Measurements from ENCODE around the gene DLX1.

DLX1 gene

DNA sequence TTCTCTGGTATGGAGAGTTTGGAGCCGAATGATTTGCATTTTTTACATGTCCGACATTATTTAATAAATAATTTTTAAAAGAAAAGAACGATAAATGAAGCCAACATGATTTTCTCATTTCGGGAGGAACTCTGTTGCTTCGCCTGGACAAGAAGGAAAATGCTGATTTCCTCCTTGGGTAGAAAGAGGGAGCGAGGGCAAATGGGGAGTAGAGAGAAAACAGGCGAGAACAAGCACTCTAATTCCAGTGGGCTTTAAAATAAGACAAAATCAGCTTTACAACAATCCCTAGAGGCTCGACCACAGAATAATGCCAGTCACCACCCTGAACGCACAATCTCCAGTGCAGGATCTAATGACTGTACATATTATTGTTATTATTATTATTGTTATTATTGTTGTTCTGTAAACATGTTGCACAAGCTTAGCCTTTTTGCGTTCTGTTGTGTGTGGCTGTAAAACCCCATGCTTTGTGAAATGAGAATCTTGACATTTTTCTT lies 3.7 kb downstream of the DLX1 start:
- Histone ChIP-seq H3K9me3 (ENCODE audit: insufficient read depth, low read depth, low read length) (no peaks in the 10 kb centered on the region), H3K4me3 (ENCODE audit: low read length) (no peak overlapping the region), H3K4me1 (ENCODE audit: insufficient read depth, low read length) (peaks cover 41% of the 10 kb centered on the region), H3K27ac (ENCODE audit: low read depth, low read length) (no peak overlapping the region), H3K9ac (ENCODE audit: low read depth, low read length) (no peak overlapping the region), H3K36me3 (ENCODE audit: insufficient read depth, low read length) (no peaks in the 10 kb centered on the region), H3K27me3 (ENCODE audit: insufficient read depth, low read length) (peaks cover 100% of the 10 kb centered on the region)
- 8% methylated on average over 7 of the region's 10 CpGs for WGBS

DNA sequence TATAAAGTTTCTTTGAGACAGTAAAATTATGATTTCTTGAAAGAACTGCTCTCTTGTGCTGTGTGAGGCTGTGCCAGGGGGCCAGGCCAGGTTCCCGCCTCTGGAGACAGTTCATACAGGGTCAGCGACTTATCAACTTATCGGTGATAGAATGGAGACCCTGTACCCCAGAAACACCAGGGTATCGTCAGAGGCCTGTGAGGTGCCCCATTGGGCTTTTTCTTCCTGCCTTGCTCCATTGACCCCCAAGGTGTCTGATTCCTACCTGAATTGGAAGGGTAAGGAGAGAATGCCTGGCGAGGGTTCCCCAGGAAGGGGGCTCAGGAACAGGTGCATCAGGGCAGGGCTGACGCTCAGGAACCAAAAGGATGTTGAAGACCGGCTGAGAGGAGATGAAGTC lies 4.3 kb downstream of the DLX1 start:
- Histone ChIP-seq H3K36me3 (ENCODE audit: insufficient read depth, low read length) (no peaks in the 10 kb centered on the region), H3K27me3 (ENCODE audit: insufficient read depth, low read length) (peaks cover 100% of the 10 kb centered on the region), H3K9ac (ENCODE audit: low read depth, low read length) (no peak overlapping the region), H3K4me3 (ENCODE audit: low read length) (no peak overlapping the region), H3K9me3 (ENCODE audit: insufficient read depth, low read depth, low read length) (no peaks in the 10 kb centered on the region), H3K4me1 (ENCODE audit: insufficient read depth, low read length) (peaks cover 39% of the 10 kb centered on the region), H3K27ac (ENCODE audit: low read depth, low read length) (no peak overlapping the region)
- WGBS: 14% methylated on average over 7 of the region's 7 CpGs

DNA sequence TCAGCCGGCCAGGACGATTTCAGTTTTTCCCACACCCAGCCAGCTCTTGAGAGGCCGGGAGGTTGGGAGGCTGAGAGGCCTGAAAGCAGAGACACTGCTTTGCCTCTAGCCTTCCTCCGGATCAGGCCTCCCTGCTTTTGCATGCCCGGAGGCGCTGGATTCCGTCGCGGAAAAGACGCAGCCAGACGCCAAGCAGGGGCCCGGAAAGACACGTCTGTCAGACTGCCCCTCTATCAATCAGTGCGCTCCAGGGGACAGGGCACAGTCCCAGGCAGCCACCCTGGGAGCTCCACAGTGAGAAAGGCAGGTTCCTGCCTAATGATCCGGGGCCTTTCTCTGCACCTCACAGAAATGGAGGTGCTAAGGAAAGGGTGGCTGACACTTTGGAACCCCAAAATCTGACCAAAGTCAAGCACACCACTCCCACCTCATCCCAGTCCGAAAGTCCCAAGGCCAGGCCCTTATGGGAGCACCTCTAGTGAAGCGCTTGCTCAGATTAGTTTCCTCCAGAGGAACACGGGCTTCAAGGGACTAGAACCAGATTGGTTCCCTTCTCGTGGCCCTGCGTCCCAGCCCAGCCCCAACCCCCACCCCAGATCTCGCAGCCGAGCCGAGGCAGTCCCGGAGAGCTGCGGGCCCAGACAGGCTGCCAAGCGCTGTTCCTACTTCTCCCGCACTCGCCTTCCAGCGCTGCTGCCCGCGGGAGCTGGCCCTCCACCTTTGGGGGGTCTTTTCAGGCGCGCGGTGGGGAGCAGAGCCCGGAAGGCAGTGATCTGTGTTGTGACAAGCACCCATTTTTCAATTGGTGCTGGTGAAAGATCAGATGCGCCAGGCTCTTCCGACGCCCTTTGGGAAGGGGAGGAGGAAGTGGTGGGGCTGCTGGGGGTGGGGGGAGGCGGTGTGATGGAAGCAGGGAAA lies 5.0 kb downstream of the DLX1 start:
- Histone ChIP-seq H3K27me3 (ENCODE audit: insufficient read depth, low read length) (peaks cover 100% of the 10 kb centered on the region), H3K4me3 (ENCODE audit: low read length) (no peak overlapping the region), H3K4me1 (ENCODE audit: insufficient read depth, low read length) (peaks cover 39% of the 10 kb centered on the region), H3K9ac (ENCODE audit: low read depth, low read length) (no peak overlapping the region), H3K9me3 (ENCODE audit: insufficient read depth, low read depth, low read length) (no peaks in the 10 kb centered on the region), H3K27ac (ENCODE audit: low read depth, low read length) (no peak overlapping the region), H3K36me3 (ENCODE audit: insufficient read depth, low read length) (no peaks in the 10 kb centered on the region)
- 1% methylated on average over 39 of the region's 39 CpGs for WGBS

DNA sequence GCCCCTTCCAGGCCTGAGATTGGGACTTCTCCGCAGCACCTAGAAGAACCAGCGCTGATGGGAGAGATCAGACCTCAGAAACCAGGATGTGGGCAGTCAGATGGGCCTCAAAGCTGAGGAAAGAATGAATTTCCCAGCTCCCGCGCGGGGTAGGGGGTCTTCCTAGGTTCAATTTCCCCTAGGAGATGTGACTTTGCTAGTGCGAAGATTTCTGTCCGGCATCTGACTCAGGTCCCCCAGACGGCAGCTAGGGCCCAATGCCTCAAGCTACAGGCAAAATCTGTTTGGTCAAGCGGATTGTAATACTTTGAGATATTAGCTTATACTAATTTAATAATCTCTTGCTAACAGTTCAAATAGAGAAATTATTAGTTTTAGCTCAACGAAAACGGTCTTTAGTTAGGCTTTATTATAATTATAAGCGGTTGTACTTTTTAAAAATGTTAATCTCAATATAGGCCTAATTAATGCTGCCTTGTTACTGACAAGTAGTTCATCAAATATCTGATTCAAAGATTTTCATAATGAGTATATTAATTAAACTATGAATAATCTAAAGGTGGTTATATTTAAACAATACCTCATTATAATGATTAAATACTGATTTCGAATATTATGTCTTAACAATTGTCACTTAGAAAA lies 5.8 kb downstream of the DLX1 start:
- 4% methylated on average over 9 of the region's 13 CpGs for WGBS
- Histone ChIP-seq H3K27ac (ENCODE audit: low read depth, low read length) (no peak overlapping the region), H3K4me1 (ENCODE audit: insufficient read depth, low read length) (peaks cover 38% of the 10 kb centered on the region), H3K9ac (ENCODE audit: low read depth, low read length) (no peak overlapping the region), H3K36me3 (ENCODE audit: insufficient read depth, low read length) (no peaks in the 10 kb centered on the region), H3K27me3 (ENCODE audit: insufficient read depth, low read length) (peaks cover 100% of the 10 kb centered on the region), H3K9me3 (ENCODE audit: insufficient read depth, low read depth, low read length) (no peaks in the 10 kb centered on the region), H3K4me3 (ENCODE audit: low read length) (no peak overlapping the region)

DNA sequence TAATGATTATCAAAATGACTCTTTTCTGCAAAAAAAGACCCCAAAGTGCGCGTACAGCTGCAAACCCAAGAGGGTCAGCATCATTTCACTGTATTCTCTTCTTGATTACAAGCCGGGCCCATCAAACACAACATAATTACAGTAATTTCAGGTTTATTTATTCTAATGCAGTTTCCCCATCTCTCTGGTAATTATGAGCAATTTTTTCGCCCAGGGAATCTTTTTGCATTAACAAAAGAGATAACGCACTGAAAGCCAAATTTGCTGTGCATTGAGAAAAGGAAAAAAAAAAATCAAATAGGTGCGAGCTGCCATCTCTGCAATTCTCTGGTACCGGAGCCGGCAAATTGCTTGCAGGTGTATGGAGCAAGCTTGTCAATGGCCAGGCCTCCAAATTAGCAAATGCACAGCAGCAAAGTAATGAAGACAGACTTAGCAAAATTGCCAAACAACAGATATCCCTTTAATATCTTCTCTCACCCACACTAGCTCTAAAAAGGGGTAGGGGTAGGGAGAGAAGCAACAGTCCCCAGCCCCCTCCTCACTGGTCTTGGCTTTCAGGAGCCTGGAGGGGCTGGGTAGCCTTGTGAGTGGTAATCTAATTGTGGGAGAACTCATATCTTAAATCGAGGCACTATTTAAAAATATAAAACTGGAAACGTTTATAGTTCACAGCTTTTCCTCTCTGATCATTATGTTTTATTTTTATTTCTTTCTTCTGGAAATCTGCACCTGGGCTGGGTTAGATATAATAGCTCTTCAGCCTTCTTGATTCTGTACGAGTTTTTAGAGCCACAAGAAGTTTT lies 6.7 kb downstream of the DLX1 start:
- Histone ChIP-seq H3K36me3 (ENCODE audit: insufficient read depth, low read length) (no peaks in the 10 kb centered on the region), H3K9me3 (ENCODE audit: insufficient read depth, low read depth, low read length) (no peaks in the 10 kb centered on the region), H3K4me1 (ENCODE audit: insufficient read depth, low read length) (peaks cover 35% of the 10 kb centered on the region), H3K27me3 (ENCODE audit: insufficient read depth, low read length) (peaks cover 100% of the 10 kb centered on the region), H3K4me3 (ENCODE audit: low read length) (no peak overlapping the region), H3K27ac (ENCODE audit: low read depth, low read length) (no peak overlapping the region), H3K9ac (ENCODE audit: low read depth, low read length) (no peak overlapping the region)
- WGBS: 13% methylated on average over 8 of the region's 11 CpGs

DNA sequence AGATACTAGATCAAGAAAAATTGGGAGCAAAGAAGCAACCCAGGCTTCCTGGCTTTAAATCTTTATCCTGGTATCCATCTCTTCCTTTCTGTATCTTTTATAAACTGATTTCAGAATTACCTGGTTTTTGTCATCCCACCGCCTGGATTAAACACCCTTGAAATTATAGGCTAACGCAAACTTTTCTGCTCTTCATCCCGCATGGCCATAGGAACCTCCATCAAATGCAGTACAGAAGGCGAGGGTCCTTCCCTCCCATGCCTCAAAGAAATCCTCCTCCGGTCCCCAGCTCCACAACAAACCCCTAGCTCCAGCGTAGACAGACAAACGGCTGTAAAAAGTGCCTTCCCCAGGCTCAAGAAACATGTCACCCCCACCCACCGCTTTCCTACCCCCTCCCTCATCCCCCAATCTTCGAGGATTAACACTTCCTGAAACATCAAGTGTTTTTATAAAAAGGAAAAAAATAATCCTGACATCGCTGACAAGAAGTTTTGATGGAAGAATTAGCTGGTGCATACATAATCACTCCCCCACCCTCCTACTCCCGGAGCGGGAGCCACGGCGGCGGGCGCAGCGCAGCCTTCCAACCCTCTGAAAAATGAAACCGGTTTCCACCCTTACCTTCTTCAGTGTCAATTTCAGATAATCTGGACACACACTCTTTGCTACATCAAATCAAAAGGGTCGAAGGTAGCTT lies 7.6 kb downstream of the DLX1 start:
- no peak overlapping the region for H3K9ac ChIP-seq (ENCODE audit: low read depth, low read length)
- peaks cover 35% of the 10 kb centered on the region for H3K4me1 ChIP-seq (ENCODE audit: insufficient read depth, low read length)
- H3K27ac ChIP-seq (ENCODE audit: low read depth, low read length): no peak overlapping the region
- H3K9me3 ChIP-seq (ENCODE audit: insufficient read depth, low read depth, low read length): no peaks in the 10 kb centered on the region
- H3K4me3 ChIP-seq (ENCODE audit: low read length): no peak overlapping the region
- no peaks in the 10 kb centered on the region for H3K36me3 ChIP-seq (ENCODE audit: insufficient read depth, low read length)
- WGBS: 1% methylated on average over 16 of the region's 19 CpGs
- peaks cover 100% of the 10 kb centered on the region for H3K27me3 ChIP-seq (ENCODE audit: insufficient read depth, low read length)

DNA sequence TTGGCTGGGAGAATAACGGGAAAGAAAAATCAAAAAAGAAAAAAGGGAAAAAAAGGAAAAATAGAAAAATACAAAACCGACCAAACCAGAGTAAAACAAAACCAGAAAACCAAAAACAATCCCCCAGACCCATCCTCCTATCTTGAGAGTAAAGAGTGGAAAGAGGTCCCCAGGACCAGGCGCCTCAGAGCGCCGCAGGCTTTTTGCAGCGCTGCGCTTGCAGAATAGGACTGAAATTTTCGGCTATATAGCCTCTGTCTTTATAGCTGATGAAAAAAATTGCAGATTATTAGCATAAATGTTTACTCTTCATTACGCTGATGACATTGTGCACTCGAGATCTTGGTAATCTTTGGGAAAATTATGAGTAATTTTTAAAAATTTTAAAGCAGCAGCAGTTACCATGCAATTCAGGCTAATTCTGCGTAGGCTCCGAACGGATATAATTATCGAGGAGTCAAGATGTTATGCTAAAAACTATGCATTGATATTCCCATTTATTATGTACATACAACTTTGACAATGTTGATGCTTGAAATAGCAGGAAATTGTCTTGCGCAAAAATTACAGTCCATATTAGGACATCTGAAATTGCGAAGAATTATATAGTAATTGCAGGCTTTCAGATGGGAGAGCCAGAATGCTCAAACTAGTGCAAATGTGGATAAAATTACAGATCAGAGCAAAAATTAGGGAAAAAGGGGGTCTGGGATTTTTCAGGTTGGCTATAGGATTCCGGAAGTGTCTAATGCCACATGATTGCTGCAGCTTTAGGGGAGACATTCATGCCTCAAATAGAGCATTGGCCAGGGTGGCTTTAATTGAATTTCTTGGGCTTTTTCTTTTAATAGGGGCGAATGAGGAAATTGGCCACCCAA lies 8.3 kb downstream of the DLX1 start:
- peaks cover 100% of the 10 kb centered on the region for H3K27me3 ChIP-seq (ENCODE audit: insufficient read depth, low read length)
- H3K4me3 ChIP-seq (ENCODE audit: low read length): 0 out of 2 replicates have a peak overlapping the region, but pooled peaks have one; percentile 12
- no peaks in the 10 kb centered on the region for H3K9me3 ChIP-seq (ENCODE audit: insufficient read depth, low read depth, low read length)
- no peak overlapping the region for H3K27ac ChIP-seq (ENCODE audit: low read depth, low read length)
- H3K9ac ChIP-seq (ENCODE audit: low read depth, low read length): no peak overlapping the region
- peaks cover 39% of the 10 kb centered on the region for H3K4me1 ChIP-seq (ENCODE audit: insufficient read depth, low read length)
- 5% methylated on average over 15 of the region's 18 CpGs for WGBS
- no peaks in the 10 kb centered on the region for H3K36me3 ChIP-seq (ENCODE audit: insufficient read depth, low read length)

DNA sequence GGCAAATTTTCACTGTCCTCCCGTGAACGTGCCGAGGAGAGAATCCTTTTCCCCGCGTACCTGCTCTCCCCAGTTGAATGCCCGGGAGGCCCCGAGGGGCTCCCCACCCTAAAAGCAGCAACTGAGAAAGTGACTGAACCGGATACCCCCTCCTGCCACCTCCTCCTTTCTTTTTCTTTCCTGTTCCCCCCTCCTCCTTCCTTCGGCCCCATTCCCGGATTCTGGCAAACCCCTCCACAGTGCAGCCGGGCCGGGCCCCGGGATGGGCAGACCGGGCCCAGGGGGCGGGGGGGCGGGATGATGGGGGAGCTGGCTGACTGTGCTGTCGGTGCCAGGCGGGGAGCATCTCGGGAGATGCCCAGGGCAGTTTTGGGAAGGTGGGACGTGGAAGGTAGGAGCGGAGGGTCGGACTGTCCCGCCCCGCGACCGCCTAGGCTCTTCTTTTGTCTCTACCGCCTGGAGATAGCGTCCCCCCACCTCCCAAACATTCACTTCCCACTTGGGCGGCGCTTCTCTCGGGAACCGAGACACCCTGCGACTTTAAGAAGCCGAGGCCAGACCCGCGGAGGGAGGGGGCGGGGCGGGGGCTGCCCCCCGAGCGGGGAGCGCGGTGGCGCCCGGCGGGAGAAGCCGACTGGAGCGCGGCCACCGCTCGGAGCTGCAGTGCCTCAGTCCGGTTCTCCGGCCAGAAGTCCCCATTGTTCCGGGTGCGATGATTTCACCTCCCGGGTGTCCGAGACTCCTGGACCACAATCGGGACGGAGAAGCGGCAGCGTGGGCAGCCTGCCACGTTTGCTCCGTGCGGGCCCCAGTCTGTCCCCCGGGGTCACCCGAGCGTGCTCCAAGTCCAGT lies 9.2 kb downstream of the DLX1 start:
- WGBS: under 1% methylated on average over 66 of the region's 66 CpGs
- H3K27me3 ChIP-seq (ENCODE audit: insufficient read depth, low read length): peaks cover 100% of the 10 kb centered on the region
- H3K36me3 ChIP-seq (ENCODE audit: insufficient read depth, low read length): no peaks in the 10 kb centered on the region
- H3K27ac ChIP-seq (ENCODE audit: low read depth, low read length): no peak overlapping the region
- H3K9ac ChIP-seq (ENCODE audit: low read depth, low read length): no peak overlapping the region
- peaks cover 41% of the 10 kb centered on the region for H3K4me1 ChIP-seq (ENCODE audit: insufficient read depth, low read length)
- H3K9me3 ChIP-seq (ENCODE audit: insufficient read depth, low read depth, low read length): no peaks in the 10 kb centered on the region
- H3K4me3 ChIP-seq (ENCODE audit: low read length): peak overlapping the region; percentile 50

DNA sequence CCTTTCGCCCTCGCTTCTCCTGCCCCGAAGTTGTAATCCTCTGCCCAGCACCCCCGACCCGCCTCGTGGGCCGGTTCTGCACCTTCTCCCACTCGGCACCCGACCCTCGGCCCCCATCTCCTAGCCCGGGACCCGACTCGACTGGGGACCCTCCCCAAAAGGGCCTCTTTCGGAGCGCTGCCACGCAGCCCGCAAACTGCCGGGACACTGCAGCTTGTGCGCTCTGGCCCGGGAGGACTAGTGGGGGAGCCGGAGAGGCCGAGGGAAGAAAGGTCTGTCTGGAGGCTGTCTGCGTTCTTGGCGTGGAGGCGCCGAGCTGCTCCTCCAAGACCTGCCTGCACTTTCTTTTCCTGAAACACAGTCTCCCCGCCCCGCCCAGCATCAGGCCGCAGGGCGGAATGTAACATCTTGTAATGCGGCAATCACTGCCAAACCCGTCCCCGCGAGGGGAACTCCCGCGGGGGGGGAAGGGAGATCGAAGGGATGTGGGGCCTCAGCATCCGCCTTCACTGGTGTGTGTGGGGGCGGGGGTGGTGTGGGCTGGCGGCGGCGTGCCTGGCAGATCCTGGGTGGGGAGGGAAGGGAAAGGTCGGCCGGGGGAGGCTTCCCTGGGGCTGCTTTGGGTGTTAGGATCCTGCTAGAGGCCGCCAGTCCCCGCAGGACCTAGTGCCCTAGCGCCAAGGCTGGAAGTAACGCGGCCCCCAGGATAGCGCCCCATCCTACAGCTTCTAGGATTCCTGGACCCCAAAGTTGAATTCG lies 10.0 kb downstream of the DLX1 start:
- H3K4me3 ChIP-seq (ENCODE audit: low read length): peak overlapping the region; percentile 50
- H3K9ac ChIP-seq (ENCODE audit: low read depth, low read length): 0 out of 2 replicates have a peak overlapping the region, but pooled peaks have one; percentile 37
- WGBS: under 1% methylated on average over 51 of the region's 51 CpGs
- no peaks in the 10 kb centered on the region for H3K36me3 ChIP-seq (ENCODE audit: insufficient read depth, low read length)
- H3K9me3 ChIP-seq (ENCODE audit: insufficient read depth, low read depth, low read length): no peaks in the 10 kb centered on the region
- no peak overlapping the region for H3K27ac ChIP-seq (ENCODE audit: low read depth, low read length)
- H3K27me3 ChIP-seq (ENCODE audit: insufficient read depth, low read length): peaks cover 100% of the 10 kb centered on the region
- H3K4me1 ChIP-seq (ENCODE audit: insufficient read depth, low read length): peaks cover 41% of the 10 kb centered on the region

All from HUES64 (cell line).